Amniotic stem cell (primary cell): Measurements from ENCODE around the gene INSYN2A.

Experiments used
- DNase-seq: peaks from one replicate; lab custom pipeline; 2025; lab: John Stamatoyannopoulos, UW

Gene INSYN2A

GRCh38 chr10:127195571-127196281 lies 665 bp downstream of the INSYN2A start:
- no peak for DNase-seq

GRCh38 chr10:127195041-127195506 lies 1.3 kb downstream of the INSYN2A start:
- no peak for DNase-seq

GRCh38 chr10:127194599-127194998 lies 1.8 kb downstream of the INSYN2A start:
- no peak for DNase-seq

- no peak for DNase-seq
Measured at GRCh38 chr10:127194111-127194510, 2.3 kb downstream of the INSYN2A start.

- no peak for DNase-seq
Measured at GRCh38 chr10:127193125-127193524, 3.3 kb downstream of the INSYN2A start.

GRCh38 chr10:127190427-127190826 lies 6.0 kb downstream of the INSYN2A start:
- no peak for DNase-seq

- no peak for DNase-seq
Measured at GRCh38 chr10:127189226-127189625, 7.2 kb downstream of the INSYN2A start.

GRCh38 chr10:127186813-127187212 lies 9.6 kb downstream of the INSYN2A start:
- DNase-seq = no peak

GRCh38 chr10:127184582-127184981 lies 11.8 kb downstream of the INSYN2A start:
- no peak for DNase-seq

GRCh38 chr10:127182161-127182560 lies 14.2 kb downstream of the INSYN2A start:
- no peak for DNase-seq

GRCh38 chr10:127179612-127180250 lies 16.7 kb downstream of the INSYN2A start:
- no peak for DNase-seq

- DNase-seq = no peak
Measured at GRCh38 chr10:127176649-127177048, 19.7 kb downstream of the INSYN2A start.

- no peak for DNase-seq
Measured at GRCh38 chr10:127175357-127176110, 20.9 kb downstream of the INSYN2A start.

GRCh38 chr10:127174866-127175265 lies 21.5 kb downstream of the INSYN2A start:
- DNase-seq = no peak

GRCh38 chr10:127168261-127168660 lies 28.1 kb downstream of the INSYN2A start:
- no peak for DNase-seq

- no peak for DNase-seq
Measured at GRCh38 chr10:127162841-127163240, 33.5 kb downstream of the INSYN2A start.

GRCh38 chr10:127161482-127161881 lies 34.9 kb downstream of the INSYN2A start:
- no peak for DNase-seq

- no peak for DNase-seq
Measured at GRCh38 chr10:127159648-127160245, 36.6 kb downstream of the INSYN2A start.

GRCh38 chr10:127158662-127159061 lies 37.7 kb downstream of the INSYN2A start:
- no peak for DNase-seq

- no peak for DNase-seq
Measured at GRCh38 chr10:127157506-127158200, 38.7 kb downstream of the INSYN2A start.

GRCh38 chr10:127157089-127157488 lies 39.3 kb downstream of the INSYN2A start:
- DNase-seq = no peak
